ENCODE data around the gene CDKL1. TPM values are rescaled to one million over a fixed set of nuclear protein-coding genes. Genes with fewer than 3 reads are reported as not detected.

The CDKL1 gene
- total RNA-seq (2016; rRNA removed; fragmentation: Illumina TruSeq; extraction: Trizol) (5.1 and 7.9 TPM in 2 replicates), polyA plus RNA-seq (2011; rRNA removed) (0.30 and 4.4 TPM in 2 replicates), polyA minus RNA-seq (2011; rRNA and poly(A)+ RNA removed; ENCODE audit: low replicate concordance) (1.7 and 2.9 TPM in 2 replicates), Bru-seq, nascent RNA (percentile 39 among the genes with signal in this experiment), BruChase-seq, experiment 1, labeled RNA remaining after a 6-hour chase (percentile 41 among the genes with signal in this experiment), BruChase-seq, experiment 2, labeled RNA remaining after a 2-hour chase (percentile 49 among the genes with signal in this experiment)
- 1.4 and 3.0 TPM in 2 replicates for total RNA-seq (2016; cell fraction: cytosol; rRNA removed; fragmentation: Illumina TruSeq; extraction: Trizol; ENCODE audit: low read depth)
- total RNA-seq (2016; cell fraction: insoluble cytoplasmic fraction; rRNA removed; fragmentation: Illumina TruSeq; extraction: Trizol), result 4.2 and 9.4 TPM in 2 replicates
- total RNA-seq (2016; cell fraction: membrane; rRNA removed; fragmentation: Illumina TruSeq; extraction: Trizol), result 2.3 and 3.1 TPM in 2 replicates
- total RNA-seq (2016; cell fraction: nucleus; rRNA removed; fragmentation: Illumina TruSeq; extraction: Trizol), result 1.9 and 6.9 TPM in 2 replicates
- polyA plus RNA-seq (2011; cell fraction: cytosol; rRNA removed), result 0.33 and 1.1 TPM in 2 replicates
- 0.57 and 0.66 TPM in 2 replicates for polyA plus RNA-seq (2011; cell fraction: nucleus; rRNA removed)
- 0.33 and 0.63 TPM in 2 replicates for polyA plus RNA-seq (2012)
- 0.33 and 1.4 TPM in 2 replicates for polyA plus RNA-seq (2016; cell fraction: cytosol; fragmentation: Illumina TruSeq; extraction: Trizol; ENCODE audit: low read depth)
- polyA plus RNA-seq (2016; cell fraction: insoluble cytoplasmic fraction; fragmentation: Illumina TruSeq; extraction: Trizol; ENCODE audit: low read depth), result 7.0 and 9.1 TPM in 2 replicates
- 0.94 and 1.4 TPM in 2 replicates for polyA plus RNA-seq (2016; cell fraction: membrane; fragmentation: Illumina TruSeq; extraction: Trizol; ENCODE audit: low read depth)
- 1.9 and 2.0 TPM in 2 replicates for polyA plus RNA-seq (2016; cell fraction: nucleus; fragmentation: Illumina TruSeq; extraction: Trizol; ENCODE audit: insufficient read depth, low read depth)
- 0.79 and 2.7 TPM in 2 replicates for polyA minus RNA-seq (2011; cell fraction: cytosol; rRNA and poly(A)+ RNA removed)
- polyA minus RNA-seq (2011; cell fraction: nucleus; rRNA and poly(A)+ RNA removed), result 0.99 and 1.2 TPM in 2 replicates
- long read RNA-seq, experiment 1, result 0 reads
- long read RNA-seq, experiment 2, partial matches to known transcripts, result 0 of 2 reads
- long read RNA-seq, experiment 2, other reads (novel, unspliced or antisense), result 2 of 2 reads

DNA sequence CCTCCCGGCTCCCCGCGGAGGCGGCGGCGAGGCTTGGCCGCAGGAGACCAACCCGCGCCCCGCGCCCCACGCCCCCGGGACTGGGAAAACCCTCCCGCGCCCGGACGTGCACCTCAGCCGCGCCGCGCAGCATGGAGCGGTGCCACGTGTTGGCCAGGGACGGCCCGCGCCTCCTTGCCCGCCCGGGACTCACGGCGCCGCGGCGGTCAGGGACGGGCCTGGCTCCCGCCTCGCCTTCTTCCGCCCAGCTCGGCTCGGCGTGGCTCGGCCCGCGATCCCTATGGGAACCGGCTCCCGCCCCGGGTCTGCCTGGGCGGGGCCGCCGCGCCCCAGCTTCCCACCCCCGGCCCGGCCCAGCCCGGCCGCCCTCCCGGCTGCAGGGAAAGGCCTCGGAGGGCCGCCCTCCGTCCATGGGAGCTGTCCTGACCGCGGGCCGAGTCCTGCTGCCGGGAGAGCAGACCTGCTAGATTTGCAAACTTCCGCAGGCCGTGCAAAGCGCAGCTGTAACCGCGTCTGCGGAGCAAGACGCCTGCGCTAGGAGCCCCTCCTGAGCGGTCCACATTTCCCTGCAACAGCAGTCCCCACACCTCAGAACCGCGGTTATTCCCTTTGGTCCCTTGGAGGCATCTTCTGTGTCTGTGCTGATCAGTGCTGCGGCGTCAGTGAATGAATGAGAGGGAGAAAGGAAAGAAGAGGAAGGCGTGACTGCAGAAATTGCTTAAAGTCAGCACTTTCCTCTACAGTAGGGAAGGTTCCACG lies at the start of gene CDKL1:
TSS of gene CDKL1 (minus strand) at position 251 of the 759 bp plus-strand sequence. CDS start 1,013 bp downstream, outside the sequence.
- peak within 1 kb of the TSS; percentile 96 for H3K4me2 ChIP-seq (ENCODE audit: low read depth, low read length)
- WGBS (ENCODE audit: low lambda C conversion rate), result under 1% methylated on average over 24 of the region's 77 CpGs
- peak within 1 kb of the TSS; percentile 51 for H2AFZ ChIP-seq (ENCODE audit: low read length)
- BruUV-seq (replicated peaks), result TSS peak; percentile 46
- intact Hi-C loops (cut with micrococcal nuclease; ENCODE audit: unreplicated experiment) (loop anchor here (5.0 kb wide), 2 partner anchors 45 to 75 kb away; no protein-coding TSS in a partner anchor), in situ Hi-C loops (cut with HindIII; ENCODE audit: extremely low pct_ligation_motif_present, low pct_unique_long_range_greater_than_20kb) (no loop called here)
- ChIA-PET POLR2A (interaction anchor here (1.2 to 1.4 kb wide), 2 partner anchors 76 to 84 kb away, joined by 4 to 5 read pairs; partner anchors contain the start of genes DMAC2L and L2HGDH), CTCF (ENCODE audit: low intra/inter-chr PET ratio, low total read pairs) (no interaction called here)
- H3K27ac ChIP-seq (ENCODE audit: extremely low read length, insufficient read depth, low read length), result peak within 1 kb of the TSS; percentile 53
- H3K9ac ChIP-seq (ENCODE audit: insufficient read depth, low read depth, low read length), result peak within 1 kb of the TSS; percentile 63
- no peaks in the 10 kb centered on the region for H4K20me1 ChIP-seq (ENCODE audit: insufficient read depth, low read length)
- H3K4me1 ChIP-seq (ENCODE audit: insufficient read depth, low read length), result peaks cover 46% of the 10 kb centered on the region
- ATAC-seq (peak; percentile 88), DNase-seq (ENCODE audit: low spot score) (peak; percentile 32), FAIRE-seq (peak; percentile 4)
- H3K4me3 ChIP-seq (replicated peaks in 1 of 3; ENCODE audit: insufficient read depth in 1 of 3, low read depth in 2 of 3, low read length in 3 of 3), result peak within 1 kb of the TSS; percentile 61 to 73 (median 61)
- H3K9me3 ChIP-seq (ENCODE audit: low read length), result no peaks in the 10 kb centered on the region
- no peaks in the 10 kb centered on the region for H3K27me3 ChIP-seq (ENCODE audit: control insufficient read depth in 1 of 2, insufficient read depth in 2 of 2, low read length in 2 of 2)
- no peaks in the 10 kb centered on the region for H3K79me2 ChIP-seq (ENCODE audit: insufficient read depth, low read length)
- H3K36me3 ChIP-seq (replicated peaks in 1 of 2; ENCODE audit: control insufficient read depth in 1 of 2, insufficient read depth in 2 of 2, low read length in 2 of 2), result no peaks in the 10 kb centered on the region
- 0 out of 2 replicates have a peak, but pooled peaks have one; percentile 15 for TF ChIP-seq NR2C2 (CRISPR knock-in tag; IDR thresholded peaks at IDR 0.05; ENCODE audit: borderline replicate concordance)
- TF ChIP-seq, protein P1, sequence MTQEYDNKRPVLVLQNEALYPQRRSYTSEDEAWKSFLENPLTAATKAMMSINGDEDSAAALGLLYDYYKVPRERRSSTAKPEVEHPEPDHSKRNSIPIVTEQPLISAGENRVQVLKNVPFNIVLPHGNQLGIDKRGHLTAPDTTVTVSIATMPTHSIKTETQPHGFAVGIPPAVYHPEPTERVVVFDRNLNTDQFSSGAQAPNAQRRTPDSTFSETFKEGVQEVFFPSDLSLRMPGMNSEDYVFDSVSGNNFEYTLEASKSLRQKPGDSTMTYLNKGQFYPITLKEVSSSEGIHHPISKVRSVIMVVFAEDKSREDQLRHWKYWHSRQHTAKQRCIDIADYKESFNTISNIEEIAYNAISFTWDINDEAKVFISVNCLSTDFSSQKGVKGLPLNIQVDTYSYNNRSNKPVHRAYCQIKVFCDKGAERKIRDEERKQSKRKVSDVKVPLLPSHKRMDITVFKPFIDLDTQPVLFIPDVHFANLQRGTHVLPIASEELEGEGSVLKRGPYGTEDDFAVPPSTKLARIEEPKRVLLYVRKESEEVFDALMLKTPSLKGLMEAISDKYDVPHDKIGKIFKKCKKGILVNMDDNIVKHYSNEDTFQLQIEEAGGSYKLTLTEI (CRISPR knock-in tag; conservative IDR thresholded peaks at IDR 0.05), result no peak
- no peak for TF ChIP-seq XRCC5 (optimal IDR thresholded peaks at IDR 0.05; ENCODE audit: low read length)
- TF ChIP-seq TEAD2 (CRISPR knock-in tag; IDR thresholded peaks at IDR 0.05), result peak; percentile 44; the same call in 1 of the 2 replicates
- TF ChIP-seq, protein P2, sequence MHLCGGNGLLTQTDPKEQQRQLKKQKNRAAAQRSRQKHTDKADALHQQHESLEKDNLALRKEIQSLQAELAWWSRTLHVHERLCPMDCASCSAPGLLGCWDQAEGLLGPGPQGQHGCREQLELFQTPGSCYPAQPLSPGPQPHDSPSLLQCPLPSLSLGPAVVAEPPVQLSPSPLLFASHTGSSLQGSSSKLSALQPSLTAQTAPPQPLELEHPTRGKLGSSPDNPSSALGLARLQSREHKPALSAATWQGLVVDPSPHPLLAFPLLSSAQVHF (CRISPR knock-in tag; IDR thresholded peaks at IDR 0.05), result peak; percentile 27; the same call in 1 of the 2 replicates
- no peak for TF ChIP-seq ZNF569 (CRISPR knock-in tag; IDR thresholded peaks at IDR 0.05; ENCODE audit: borderline replicate concordance)
- TF ChIP-seq, protein P3, sequence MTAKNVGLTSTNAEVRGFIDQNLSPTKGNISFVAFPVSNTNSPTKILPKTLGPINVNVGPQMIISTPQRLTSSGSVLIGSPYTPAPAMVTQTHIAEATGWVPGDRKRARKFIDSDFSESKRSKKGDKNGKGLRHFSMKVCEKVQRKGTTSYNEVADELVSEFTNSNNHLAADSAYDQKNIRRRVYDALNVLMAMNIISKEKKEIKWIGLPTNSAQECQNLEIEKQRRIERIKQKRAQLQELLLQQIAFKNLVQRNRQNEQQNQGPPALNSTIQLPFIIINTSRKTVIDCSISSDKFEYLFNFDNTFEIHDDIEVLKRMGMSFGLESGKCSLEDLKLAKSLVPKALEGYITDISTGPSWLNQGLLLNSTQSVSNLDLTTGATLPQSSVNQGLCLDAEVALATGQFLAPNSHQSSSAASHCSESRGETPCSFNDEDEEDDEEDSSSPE (CRISPR knock-in tag; IDR thresholded peaks at IDR 0.05), result peak; percentile 89
- TF ChIP-seq KLF6 (CRISPR knock-in tag; IDR thresholded peaks at IDR 0.05), result no peak
- peak; percentile 39; the same call in 1 of the 2 replicates for TF ChIP-seq KDM2A (CRISPR knock-in tag; IDR thresholded peaks at IDR 0.05; ENCODE audit: borderline replicate concordance, low read depth)
- TF ChIP-seq, protein P4, sequence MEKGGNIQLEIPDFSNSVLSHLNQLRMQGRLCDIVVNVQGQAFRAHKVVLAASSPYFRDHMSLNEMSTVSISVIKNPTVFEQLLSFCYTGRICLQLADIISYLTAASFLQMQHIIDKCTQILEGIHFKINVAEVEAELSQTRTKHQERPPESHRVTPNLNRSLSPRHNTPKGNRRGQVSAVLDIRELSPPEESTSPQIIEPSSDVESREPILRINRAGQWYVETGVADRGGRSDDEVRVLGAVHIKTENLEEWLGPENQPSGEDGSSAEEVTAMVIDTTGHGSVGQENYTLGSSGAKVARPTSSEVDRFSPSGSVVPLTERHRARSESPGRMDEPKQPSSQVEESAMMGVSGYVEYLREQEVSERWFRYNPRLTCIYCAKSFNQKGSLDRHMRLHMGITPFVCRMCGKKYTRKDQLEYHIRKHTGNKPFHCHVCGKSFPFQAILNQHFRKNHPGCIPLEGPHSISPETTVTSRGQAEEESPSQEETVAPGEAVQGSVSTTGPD (CRISPR knock-in tag; IDR thresholded peaks at IDR 0.05), result no peak
- TF ChIP-seq ZNF747 (CRISPR knock-in tag; IDR thresholded peaks at IDR 0.05; ENCODE audit: borderline replicate concordance), result no peak
